Astrocyte (in vitro differentiated cells and primary cell): ENCODE measurements around the gene NCCRP1.

Source experiments
- EZH2 ChIP-seq: IDR thresholded peaks from 2 replicates; pipeline ENCODE4 v1.6.1; 2012; ENCODE audit warnings: mild to moderate bottlenecking, low read length, inconsistent platforms; ENCODE audit not compliant: insufficient read depth
- TF ChIP-seq, protein P1 (sequence below): IDR thresholded peaks from 2 replicates; pipeline ENCODE4 v1.5.1; 2011; ENCODE audit warnings: low read depth, mild to moderate bottlenecking, inconsistent platforms, low read length, moderate library complexity; ENCODE audit not compliant: insufficient read depth

DNA sequence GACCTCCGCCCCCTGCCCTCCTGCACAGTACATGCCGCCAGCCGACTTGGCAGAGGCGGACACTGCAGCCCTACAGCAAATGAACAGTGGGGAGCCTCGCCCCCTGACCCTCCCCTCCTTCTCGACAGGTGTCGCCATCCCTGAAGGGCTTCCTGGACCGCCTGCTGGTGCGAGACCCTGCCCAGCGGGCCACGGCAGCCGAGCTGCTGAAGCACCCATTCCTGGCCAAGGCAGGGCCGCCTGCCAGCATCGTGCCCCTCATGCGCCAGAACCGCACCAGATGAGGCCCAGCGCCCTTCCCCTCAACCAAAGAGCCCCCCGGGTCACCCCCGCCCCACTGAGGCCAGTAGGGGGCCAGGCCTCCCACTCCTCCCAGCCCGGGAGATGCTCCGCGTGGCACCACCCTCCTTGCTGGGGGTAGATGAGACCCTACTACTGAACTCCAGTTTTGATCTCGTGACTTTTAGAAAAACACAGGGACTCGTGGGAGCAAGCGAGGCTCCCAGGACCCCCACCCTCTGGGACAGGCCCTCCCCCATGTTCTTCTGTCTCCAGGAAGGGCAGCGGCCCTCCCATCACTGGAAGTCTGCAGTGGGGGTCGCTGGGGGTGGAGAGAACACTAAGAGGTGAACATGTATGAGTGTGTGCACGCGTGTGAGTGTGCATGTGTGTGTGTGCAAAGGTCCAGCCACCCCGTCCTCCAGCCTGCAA lies 18.3 kb upstream of the NCCRP1 start:
- TF ChIP-seq, protein P1, sequence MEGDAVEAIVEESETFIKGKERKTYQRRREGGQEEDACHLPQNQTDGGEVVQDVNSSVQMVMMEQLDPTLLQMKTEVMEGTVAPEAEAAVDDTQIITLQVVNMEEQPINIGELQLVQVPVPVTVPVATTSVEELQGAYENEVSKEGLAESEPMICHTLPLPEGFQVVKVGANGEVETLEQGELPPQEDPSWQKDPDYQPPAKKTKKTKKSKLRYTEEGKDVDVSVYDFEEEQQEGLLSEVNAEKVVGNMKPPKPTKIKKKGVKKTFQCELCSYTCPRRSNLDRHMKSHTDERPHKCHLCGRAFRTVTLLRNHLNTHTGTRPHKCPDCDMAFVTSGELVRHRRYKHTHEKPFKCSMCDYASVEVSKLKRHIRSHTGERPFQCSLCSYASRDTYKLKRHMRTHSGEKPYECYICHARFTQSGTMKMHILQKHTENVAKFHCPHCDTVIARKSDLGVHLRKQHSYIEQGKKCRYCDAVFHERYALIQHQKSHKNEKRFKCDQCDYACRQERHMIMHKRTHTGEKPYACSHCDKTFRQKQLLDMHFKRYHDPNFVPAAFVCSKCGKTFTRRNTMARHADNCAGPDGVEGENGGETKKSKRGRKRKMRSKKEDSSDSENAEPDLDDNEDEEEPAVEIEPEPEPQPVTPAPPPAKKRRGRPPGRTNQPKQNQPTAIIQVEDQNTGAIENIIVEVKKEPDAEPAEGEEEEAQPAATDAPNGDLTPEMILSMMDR, result no peak
- no peak for TF ChIP-seq EZH2
